NCI-H2029 (cell line): Measurements from ENCODE around the gene TARBP1.
"Not testable (repeated sequence)": the region's sequence is repeated elsewhere in the genome, so short reads cannot be mapped to it uniquely, and the experiment has no call there.

Experiments
- DNase-seq: peaks from one replicate; lab custom pipeline; 2025; lab: John Stamatoyannopoulos, UW

TARBP1 gene

GRCh38 chr1:234395297-234395696 is 83.7 kb downstream of the TARBP1 start:
- DNase-seq: no peak

DNA sequence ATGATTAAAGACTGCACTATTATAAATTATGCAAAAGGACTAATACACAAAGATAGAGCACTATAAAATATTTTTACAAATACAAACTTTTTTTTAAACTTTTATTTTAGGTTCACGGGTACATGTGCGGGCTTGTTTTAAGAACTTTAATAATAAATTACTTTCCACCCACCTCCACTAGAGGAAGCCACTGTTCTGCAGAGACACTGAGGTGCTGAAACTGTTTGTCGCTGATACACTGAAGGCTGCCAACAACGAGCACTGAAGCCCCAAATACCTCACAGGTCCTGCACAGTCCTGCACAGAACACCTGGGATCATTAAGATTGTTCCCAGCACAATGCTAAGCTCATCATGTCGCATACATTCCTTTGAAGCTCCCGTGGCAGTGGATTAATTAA is 85.8 kb downstream of the TARBP1 start:
- no peak for DNase-seq

- no peak for DNase-seq
These were observed 90.9 kb downstream of the TARBP1 start for GRCh38 chr1:234388094-234388493.

DNA sequence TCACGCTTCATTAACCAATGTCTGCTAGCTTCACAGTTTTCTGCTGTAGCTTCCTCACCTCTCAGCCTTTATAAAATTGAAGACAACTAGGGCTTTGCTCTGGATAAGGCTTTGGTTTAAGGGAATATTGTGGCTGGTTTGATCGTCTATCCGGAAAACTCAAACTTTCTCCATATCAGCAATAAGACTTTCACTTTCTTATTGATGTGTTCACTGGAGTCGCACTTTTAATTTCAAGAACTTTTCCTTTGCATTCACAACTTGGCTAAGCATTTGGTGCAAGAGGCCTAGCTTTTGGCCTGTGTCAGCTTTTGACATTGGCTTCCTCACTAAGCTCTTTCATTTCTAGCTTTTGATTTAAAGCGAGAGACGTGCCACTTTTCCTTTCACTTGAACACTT is 92.9 kb downstream of the TARBP1 start:
- DNase-seq: no peak

- no peak for DNase-seq
These were observed 97.1 kb downstream of the TARBP1 start for GRCh38 chr1:234381699-234382555.

- not testable (repeated sequence) for DNase-seq
These were observed 99.3 kb downstream of the TARBP1 start for GRCh38 chr1:234379591-234380109.

GRCh38 chr1:234375672-234376071 is 103.3 kb downstream of the TARBP1 start:
- no peak for DNase-seq

DNA sequence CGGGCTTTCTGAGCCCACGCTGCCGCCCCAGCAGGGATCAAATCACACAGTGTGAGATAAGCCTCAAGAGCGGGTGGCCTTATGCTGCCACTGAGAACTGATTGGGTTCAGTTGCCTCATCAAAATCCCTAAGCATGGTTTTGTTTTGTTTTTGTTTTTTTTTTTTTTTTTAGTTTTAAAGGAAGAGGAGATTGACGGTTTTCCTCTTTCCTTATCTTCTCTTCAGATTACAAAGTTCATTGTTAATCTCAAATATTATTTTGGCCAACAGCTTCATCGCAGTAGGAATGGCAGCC is 105.1 kb downstream of the TARBP1 start:
- no peak for DNase-seq

GRCh38 chr1:234373064-234373958 is 105.7 kb downstream of the TARBP1 start, which contains the start of gene COA6:
Gene COA6 (plus strand): TSS chr1:234373456. CDS start chr1:234373467, 11 bp downstream.
- peak; percentile 90 for DNase-seq

DNA sequence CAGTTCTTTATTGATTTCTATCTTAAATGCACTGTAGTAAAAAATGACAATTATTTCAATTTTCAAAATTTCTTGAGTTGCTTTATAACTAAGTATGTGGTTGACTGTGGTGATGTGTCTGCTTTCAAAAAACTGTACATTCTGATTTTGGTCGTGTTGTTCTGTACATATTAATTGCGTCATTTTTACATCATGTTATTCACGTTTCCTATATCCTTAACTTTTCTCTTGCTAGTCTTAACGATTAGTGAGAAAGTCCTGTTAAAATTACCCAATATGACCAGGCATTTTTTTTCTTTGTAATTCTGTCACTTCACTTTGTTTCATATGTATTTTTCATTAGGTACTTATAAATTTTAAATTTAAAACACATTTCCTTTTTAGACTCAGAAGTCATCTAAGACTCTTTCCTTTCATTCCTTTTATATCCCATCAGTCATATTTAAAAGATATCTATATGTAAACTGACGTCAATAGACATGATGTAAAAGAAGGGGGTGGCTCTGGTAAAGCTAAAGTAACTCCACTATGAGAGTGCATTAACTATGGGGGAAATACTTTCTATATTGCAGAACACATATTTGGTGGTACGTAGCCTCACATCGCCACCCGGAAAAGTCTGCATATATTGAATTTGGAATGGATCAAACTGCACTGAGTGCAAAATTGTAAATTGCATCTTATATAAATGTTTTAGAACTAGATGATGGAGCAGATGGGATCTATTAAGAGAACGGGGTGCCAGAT is 106.8 kb downstream of the TARBP1 start:
- no peak for DNase-seq

- DNase-seq: no peak
These were observed 107.6 kb downstream of the TARBP1 start for GRCh38 chr1:234371414-234371813.

- DNase-seq: no peak
These were observed 109.2 kb downstream of the TARBP1 start for GRCh38 chr1:234369784-234370183.

GRCh38 chr1:234369033-234369430 is 109.9 kb downstream of the TARBP1 start:
- DNase-seq: no peak

- DNase-seq: no peak
These were observed 110.5 kb downstream of the TARBP1 start for GRCh38 chr1:234368320-234369032.

- DNase-seq: no peak
These were observed 116.4 kb downstream of the TARBP1 start for GRCh38 chr1:234362558-234362957.

DNA sequence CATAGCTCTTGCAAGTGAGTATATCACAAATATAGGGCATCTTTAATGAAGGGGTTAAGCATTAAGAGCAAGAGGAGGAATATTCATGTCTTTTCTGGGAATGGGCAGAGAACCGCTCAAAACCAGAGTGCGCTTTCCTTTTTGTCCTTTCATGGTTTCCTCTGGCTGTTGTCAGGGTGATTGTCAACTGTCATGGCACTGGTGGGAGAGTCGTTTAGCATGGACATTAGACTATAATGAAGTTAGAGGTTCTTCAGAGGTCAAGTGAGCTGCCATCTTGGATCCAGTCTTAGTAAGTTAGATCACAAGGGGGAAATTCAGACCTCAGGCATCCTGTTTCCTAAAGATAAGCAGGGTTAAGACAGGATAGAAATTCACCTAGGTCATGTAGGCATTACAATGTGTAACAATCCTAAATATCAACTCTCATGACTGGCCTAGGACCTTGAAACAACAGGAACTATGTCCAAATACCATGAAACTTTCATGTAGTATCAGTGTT is 117.8 kb downstream of the TARBP1 start:
- no peak for DNase-seq

GRCh38 chr1:234357831-234358230 is 121.1 kb downstream of the TARBP1 start:
- DNase-seq: no peak

DNA sequence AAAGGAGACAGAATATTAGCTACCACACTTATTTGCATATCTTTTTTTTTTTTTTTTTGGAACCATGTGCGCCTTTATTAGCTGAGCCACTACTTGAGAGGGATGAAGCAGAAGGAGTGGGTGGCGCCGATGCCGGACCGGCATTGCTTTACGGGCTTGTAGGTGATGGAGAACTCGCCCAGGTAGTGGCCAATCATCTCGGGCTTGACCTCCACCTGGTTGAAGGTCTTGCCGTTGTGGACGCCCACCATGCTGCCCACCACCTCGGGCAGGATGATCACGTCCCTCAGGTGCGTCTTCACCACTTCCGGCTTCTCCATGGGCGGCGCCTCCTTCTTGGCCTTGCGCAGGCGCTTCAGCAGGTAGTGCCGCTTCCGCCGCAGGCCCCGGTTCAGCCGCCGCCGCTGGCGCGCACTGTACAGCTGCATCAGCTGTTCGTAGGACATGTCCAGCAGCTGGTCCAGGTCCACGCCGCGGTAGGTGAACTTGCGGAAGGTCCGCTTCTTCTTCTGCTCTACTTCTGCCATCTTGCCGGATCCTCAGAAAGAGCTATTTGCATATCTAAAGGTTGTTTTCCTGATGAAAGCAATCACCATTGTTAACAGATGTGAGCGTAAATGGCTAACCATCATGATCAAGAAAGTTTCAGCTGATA is 122.2 kb downstream of the TARBP1 start:
- DNase-seq: peak; percentile 30

GRCh38 chr1:234355782-234356510 is 123.0 kb downstream of the TARBP1 start:
- no peak for DNase-seq

DNA sequence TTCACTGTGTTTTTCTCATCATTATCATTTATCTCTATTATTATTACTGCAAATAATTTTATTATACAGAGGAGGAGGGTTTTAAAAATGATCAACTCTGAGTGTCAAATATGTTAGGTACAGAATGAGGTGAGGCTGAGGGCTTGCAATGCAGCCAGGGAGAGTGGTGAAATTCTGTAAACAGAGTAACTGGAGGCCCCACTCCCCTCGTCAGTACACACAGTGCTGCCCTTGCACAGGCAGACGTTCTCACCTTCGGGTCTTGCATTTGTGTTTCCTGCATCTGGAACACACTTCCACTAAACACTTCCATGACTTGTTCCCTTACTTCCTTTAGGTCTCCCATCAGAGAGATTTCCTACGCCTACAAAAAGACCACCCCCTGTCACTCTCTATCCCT is 130.0 kb downstream of the TARBP1 start:
- no peak for DNase-seq
